ENCODE results near the gene NIPBL.

- TF ChIP-seq CTCF (IDR thresholded peaks at IDR 0.05): no peak
- no peak for TF ChIP-seq ZNF423 (CRISPR knock-in tag; IDR thresholded peaks at IDR 0.05)
- no peak for TF ChIP-seq CBFB (CRISPR knock-in tag; IDR thresholded peaks at IDR 0.05; ENCODE audit: low read depth)
- no peak for TF ChIP-seq CREB1 (CRISPR knock-in tag; IDR thresholded peaks at IDR 0.05)
- TF ChIP-seq GABPB1 (CRISPR knock-in tag; IDR thresholded peaks at IDR 0.05): no peak
- no peak for TF ChIP-seq E2F1 (CRISPR knock-in tag; IDR thresholded peaks at IDR 0.05)
- TF ChIP-seq NFYB (CRISPR knock-in tag; conservative IDR thresholded peaks at IDR 0.05; ENCODE audit: low read depth): no peak
These were observed 122.0 kb downstream of the NIPBL start for GRCh38 chr5:36998578-36998977.

All from WTC11 (cell line).